HUES64 (cell line): Measurements from ENCODE around the gene UBE2Q2.
A peak's percentile ranks its signal among the peaks of the same experiment; 100 is the strongest.

ENCODE experiments used
- H3K27ac ChIP-seq: 2 replicates; pipeline ENCODE4 v1.7.0; 2013; ENCODE audit warnings: low read depth, low read length, inconsistent platforms
- H3K27me3 ChIP-seq: 2 replicates; pipeline ENCODE4 v1.6.1; 2013; ENCODE audit warnings: mild to moderate bottlenecking, low read length; ENCODE audit not compliant: insufficient read depth
- H3K36me3 ChIP-seq: 2 replicates; pipeline ENCODE4 v1.6.1; 2013; ENCODE audit warnings: mild to moderate bottlenecking, low read length; ENCODE audit not compliant: insufficient read depth
- H3K4me1 ChIP-seq: 2 replicates; pipeline ENCODE4 v1.6.1; 2013; ENCODE audit warnings: mild to moderate bottlenecking, low read length, moderate library complexity; ENCODE audit not compliant: insufficient read depth
- H3K4me3 ChIP-seq: 2 replicates; pipeline ENCODE4 v1.5.1; 2013; ENCODE audit warnings: mild to moderate bottlenecking, low read length, moderate library complexity
- H3K9ac ChIP-seq: 2 replicates; pipeline ENCODE4 v1.6.1; 2013; ENCODE audit warnings: mild to moderate bottlenecking, low read depth, low read length
- H3K9me3 ChIP-seq: 2 replicates; pipeline ENCODE4 v1.6.1; 2013; ENCODE audit warnings: low read depth, low read length; ENCODE audit not compliant: insufficient read depth
- WGBS: fragments of 150-250, 120-280 bp; methylation state at CpG from one replicate; pipeline ENCODE4 v1.1.7; 2013; ENCODE audit warnings: missing lambda C conversion rate; 5-methylcytosine and 5-hydroxymethylcytosine counted together

The UBE2Q2 gene

DNA sequence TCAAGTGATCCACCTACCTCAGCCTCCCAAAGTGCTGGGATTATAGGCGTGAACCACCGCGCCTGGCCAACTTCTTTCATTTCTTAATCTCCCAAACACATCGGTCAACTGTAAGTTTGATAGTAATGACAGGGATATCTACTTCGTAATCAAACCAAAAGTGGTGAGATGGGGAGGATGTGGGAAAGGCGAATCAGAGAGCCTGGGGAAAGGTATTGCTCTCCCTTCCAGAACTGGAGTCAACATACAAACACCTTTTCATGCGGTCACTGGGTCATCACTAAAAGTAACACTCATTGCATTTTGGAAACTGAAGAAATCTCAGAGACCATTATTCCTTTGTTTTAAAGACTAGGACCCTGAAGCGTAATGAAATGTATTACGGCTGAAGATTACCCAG is 14.8 kb upstream of the UBE2Q2 start:
- H3K4me3 ChIP-seq, result no peak overlapping the region
- no peak overlapping the region for H3K27ac ChIP-seq
- no peaks in the 10 kb centered on the region for H3K9me3 ChIP-seq
- no peak overlapping the region for H3K9ac ChIP-seq
- WGBS, result 98% methylated on average over 9 of the region's 9 CpGs
- peaks cover 40% of the 10 kb centered on the region for H3K4me1 ChIP-seq
- no peaks in the 10 kb centered on the region for H3K36me3 ChIP-seq
- H3K27me3 ChIP-seq, result no peaks in the 10 kb centered on the region

GRCh38 chr15:75830910-75831805 is 12.1 kb upstream of the UBE2Q2 start:
- no peaks in the 10 kb centered on the region for H3K9me3 ChIP-seq

GRCh38 chr15:75831806-75832102 is 11.5 kb upstream of the UBE2Q2 start:
- H3K9ac ChIP-seq, result no peak overlapping the region
- WGBS, result no CpG with 5 or more reads among the region's 1 CpG
- H3K27me3 ChIP-seq, result no peaks in the 10 kb centered on the region
- H3K9me3 ChIP-seq, result no peaks in the 10 kb centered on the region
- H3K36me3 ChIP-seq, result no peaks in the 10 kb centered on the region
- no peak overlapping the region for H3K4me3 ChIP-seq
- H3K4me1 ChIP-seq, result peaks cover 35% of the 10 kb centered on the region
- no peak overlapping the region for H3K27ac ChIP-seq

More at GRCh38 chr15:75830910-75831805, 12.1 kb upstream of the UBE2Q2 start:
- 80% methylated on average over 8 of the region's 8 CpGs for WGBS
- H3K27ac ChIP-seq, result peak overlapping the region; percentile 26; the same call in 1 of the 2 replicates
- H3K4me3 ChIP-seq, result no peak overlapping the region
- peaks cover 35% of the 10 kb centered on the region for H3K4me1 ChIP-seq
- H3K36me3 ChIP-seq, result no peaks in the 10 kb centered on the region
- H3K27me3 ChIP-seq, result no peaks in the 10 kb centered on the region
- no peak overlapping the region for H3K9ac ChIP-seq

- Histone ChIP-seq H3K4me1 (peaks cover 35% of the 10 kb centered on the region), H3K4me3 (no peak overlapping the region), H3K9me3 (no peaks in the 10 kb centered on the region), H3K36me3 (no peaks in the 10 kb centered on the region), H3K9ac (no peak overlapping the region), H3K27me3 (no peaks in the 10 kb centered on the region), H3K27ac (no peak overlapping the region)
- WGBS, result 84% methylated on average over 3 of the region's 3 CpGs
Observed at GRCh38 chr15:75832114-75832513, 11.1 kb upstream of the UBE2Q2 start.

DNA sequence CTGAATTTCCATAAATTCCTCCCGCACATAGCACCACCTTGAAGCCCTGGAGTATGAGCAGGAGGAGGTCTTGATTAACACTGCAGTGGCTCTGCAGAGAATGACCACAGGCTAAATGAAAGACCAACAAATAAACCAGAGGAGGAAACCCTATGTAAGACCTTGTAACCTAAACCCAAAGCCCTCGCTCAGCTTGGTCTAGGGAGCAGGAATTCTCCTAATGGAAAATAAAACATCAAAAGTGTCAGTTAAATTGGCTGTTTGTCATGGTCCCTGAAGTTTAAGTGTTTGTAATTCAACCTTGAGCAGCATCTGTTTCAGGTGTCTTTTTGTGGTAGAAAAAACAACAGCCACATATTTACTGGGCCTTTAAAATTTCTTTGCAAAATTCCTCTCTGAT is 9.2 kb upstream of the UBE2Q2 start:
- Histone ChIP-seq H3K27me3 (0 out of 2 replicates have a peak, but pooled peaks cover 3% of the 10 kb centered on the region), H3K9me3 (no peaks in the 10 kb centered on the region), H3K9ac (no peak overlapping the region), H3K36me3 (no peaks in the 10 kb centered on the region), H3K4me3 (no peak overlapping the region), H3K4me1 (peaks cover 28% of the 10 kb centered on the region), H3K27ac (no peak overlapping the region)
- WGBS, result 85% methylated on average over 2 of the region's 2 CpGs

DNA sequence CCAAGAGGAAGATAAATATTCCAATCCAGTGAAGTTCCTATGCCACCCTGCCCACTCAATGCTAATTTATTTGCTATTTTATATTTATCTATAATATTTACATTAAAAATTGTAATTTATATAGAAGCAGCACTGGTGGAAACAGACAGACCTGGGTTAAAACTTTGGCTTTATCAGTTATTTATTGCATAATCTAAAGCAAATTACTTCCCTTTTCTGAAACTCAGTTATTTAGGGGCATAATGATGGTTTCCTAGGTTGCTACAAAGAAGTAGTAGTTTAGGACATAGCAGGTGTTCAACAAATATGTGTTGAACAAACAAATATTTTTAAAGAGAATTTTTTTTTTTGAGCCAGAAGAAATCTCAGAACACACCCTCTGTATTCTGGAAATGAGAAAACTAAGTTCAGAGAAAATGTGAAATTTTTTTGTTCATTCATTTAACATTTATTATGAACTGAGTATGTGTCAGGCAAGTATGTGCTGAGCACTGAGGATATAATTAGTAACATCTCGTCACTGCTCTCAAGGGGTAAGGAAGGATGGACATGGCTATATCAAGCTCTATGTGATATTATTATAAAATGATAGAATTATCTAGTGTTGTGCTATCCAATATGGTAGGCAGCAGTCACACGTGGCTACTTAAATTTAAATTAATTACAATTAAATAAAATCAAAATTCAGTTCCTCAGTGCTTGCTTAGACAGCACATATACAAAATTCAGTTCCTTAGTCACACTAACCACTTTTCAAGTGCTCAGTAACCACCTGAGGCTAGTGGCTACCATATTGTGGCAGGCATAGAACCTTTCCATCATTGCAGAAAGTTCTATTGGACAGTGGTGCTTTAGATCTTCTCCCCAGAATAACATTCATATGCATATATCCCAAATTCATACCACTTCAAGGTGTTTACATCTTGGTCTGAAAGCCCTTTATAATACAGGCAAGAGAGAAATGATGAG is 7.0 kb upstream of the UBE2Q2 start:
- no peaks in the 10 kb centered on the region for H3K9me3 ChIP-seq
- 91% methylated on average over 2 of the region's 2 CpGs for WGBS
- no peaks in the 10 kb centered on the region for H3K36me3 ChIP-seq
- no peak overlapping the region for H3K4me3 ChIP-seq
- peaks cover 19% of the 10 kb centered on the region for H3K4me1 ChIP-seq
- H3K27ac ChIP-seq, result no peak overlapping the region
- H3K9ac ChIP-seq, result no peak overlapping the region
- H3K27me3 ChIP-seq, result peaks cover 7% of the 10 kb centered on the region; the same call in 1 of the 2 replicates

DNA sequence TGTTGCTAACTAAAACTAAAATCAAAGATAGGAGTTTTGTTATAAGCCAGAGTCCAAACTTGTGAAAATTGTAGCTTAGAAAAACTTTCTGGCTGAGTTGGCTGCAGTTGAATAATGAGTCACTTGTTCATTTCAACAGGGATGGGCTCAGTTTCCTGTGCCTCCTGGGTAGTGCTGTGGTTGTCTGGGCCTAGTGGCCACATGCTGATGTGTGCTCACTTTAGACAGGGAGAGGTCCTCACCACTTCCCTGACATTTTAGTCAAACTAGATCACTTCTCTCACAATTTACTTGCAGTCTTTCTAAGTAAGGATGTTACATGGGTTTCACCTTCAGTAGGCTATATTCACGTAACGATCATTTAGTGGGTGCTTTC is 6.3 kb upstream of the UBE2Q2 start:
- no peaks in the 10 kb centered on the region for H3K9me3 ChIP-seq
- H3K4me1 ChIP-seq, result peaks cover 13% of the 10 kb centered on the region; the same call in 1 of the 2 replicates
- no peak overlapping the region for H3K4me3 ChIP-seq
- WGBS, result 91% methylated on average over 2 of the region's 2 CpGs
- H3K27me3 ChIP-seq, result peaks cover 13% of the 10 kb centered on the region
- no peaks in the 10 kb centered on the region for H3K36me3 ChIP-seq
- H3K9ac ChIP-seq, result no peak overlapping the region
- H3K27ac ChIP-seq, result no peak overlapping the region

DNA sequence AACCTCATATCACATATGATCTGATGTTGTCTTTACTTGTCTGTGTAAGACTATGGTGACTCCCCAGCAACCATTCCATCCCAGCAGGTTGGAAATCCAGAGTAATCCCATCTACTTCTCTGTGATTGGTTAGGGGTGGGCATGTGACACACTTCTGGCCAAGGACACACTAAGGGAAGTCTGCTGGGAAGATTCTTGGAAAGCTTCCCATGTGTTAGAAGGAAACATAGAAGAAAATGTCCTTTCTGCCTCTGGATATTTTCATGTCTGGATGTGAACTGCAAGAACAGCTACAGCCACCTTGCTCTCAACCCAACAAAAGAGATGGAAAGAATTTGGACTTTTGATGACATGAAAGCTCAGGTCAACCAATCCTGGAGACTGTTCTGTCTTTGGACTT is 2.6 kb upstream of the UBE2Q2 start:
- Histone ChIP-seq H3K9me3 (no peaks in the 10 kb centered on the region), H3K4me1 (peaks cover 11% of the 10 kb centered on the region), H3K9ac (no peak overlapping the region), H3K4me3 (no peak overlapping the region), H3K27me3 (peaks cover 23% of the 10 kb centered on the region), H3K27ac (no peak overlapping the region), H3K36me3 (peaks cover 2% of the 10 kb centered on the region; the same call in 1 of the 2 replicates)

- H3K9me3 ChIP-seq, result no peaks in the 10 kb centered on the region
- peaks cover 5% of the 10 kb centered on the region; the same call in 1 of the 2 replicates for H3K36me3 ChIP-seq
Observed at GRCh38 chr15:75841626-75842025, 1.6 kb upstream of the UBE2Q2 start.

DNA sequence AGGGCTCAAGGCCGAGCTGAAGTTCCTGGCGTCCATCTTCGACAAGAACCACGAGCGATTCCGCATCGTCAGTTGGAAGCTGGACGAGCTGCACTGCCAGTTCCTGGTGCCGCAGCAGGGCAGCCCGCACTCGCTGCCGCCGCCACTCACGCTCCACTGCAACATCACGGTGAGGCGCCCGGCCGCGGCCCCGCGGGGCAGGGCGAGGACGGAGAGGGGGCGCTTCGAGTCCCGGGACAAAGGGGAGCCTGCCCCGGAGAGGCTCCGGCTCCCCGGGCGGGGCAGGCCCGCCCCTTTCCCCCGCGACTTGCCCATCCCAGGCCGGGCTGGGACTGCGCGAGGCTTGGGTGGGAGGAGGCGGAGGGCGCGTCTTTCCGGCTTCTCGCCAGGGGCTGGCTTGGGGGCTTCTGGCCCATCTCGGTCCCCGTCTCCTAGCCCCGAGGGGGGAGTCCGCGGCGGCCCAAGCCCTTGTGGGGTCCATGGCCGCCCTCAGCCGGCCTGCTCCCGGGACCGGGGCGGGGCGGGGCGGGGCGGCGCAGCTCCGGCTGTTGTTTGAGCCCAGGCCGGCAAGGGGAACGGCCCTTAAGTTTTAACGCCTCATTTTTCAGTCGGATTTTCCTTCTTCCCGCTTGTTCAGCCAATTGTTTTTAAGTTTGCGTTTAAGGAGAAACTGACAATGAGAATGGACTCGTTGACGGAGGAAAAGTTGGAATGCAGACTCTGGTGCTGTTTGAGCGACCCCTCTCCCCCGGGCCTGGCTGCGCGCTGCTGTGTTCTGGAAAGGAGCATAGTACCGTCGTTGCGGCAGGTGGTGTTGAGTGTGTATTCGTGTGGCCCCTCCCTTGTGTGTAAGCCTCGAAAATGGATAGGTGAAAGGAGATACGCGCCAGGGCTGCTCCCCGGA is 683 bp downstream of the UBE2Q2 start:
- H3K27ac ChIP-seq, result peak overlapping the region; percentile 86
- H3K4me1 ChIP-seq, result peaks cover 35% of the 10 kb centered on the region
- peaks cover 6% of the 10 kb centered on the region; the same call in 1 of the 2 replicates for H3K36me3 ChIP-seq
- H3K9ac ChIP-seq, result peak overlapping the region; percentile 98
- H3K4me3 ChIP-seq, result peak overlapping the region; percentile 96
- H3K9me3 ChIP-seq, result no peaks in the 10 kb centered on the region
- WGBS, result under 1% methylated on average over 74 of the region's 77 CpGs
- peaks cover 20% of the 10 kb centered on the region for H3K27me3 ChIP-seq

More at GRCh38 chr15:75841626-75842025, 1.6 kb upstream of the UBE2Q2 start:
- H3K4me1 ChIP-seq, result peaks cover 16% of the 10 kb centered on the region
- peaks cover 23% of the 10 kb centered on the region for H3K27me3 ChIP-seq
- H3K4me3 ChIP-seq, result no peak overlapping the region
- H3K9ac ChIP-seq, result no peak overlapping the region
- no peak overlapping the region for H3K27ac ChIP-seq
